ENCODE measurements around the gene ATXN2. TPM values are rescaled to one million over a fixed set of nuclear protein-coding genes. Genes with fewer than 3 reads are reported as not detected.

The ATXN2 gene
- total and polyA plus RNA-seq, 9 of the 15 experiments (the other 6 are each of a cell fraction or from before 2014, with no cell fraction given), result 16.8 to 67.8 (median 29.3) TPM

GRCh38 chr12:111409780-111410430 is 189.2 kb downstream of the ATXN2 start (continued):
- TF ChIP-seq ZBTB40 (IDR thresholded peaks at IDR 0.05) (no peak), ZBTB40 (CRISPR knock-in tag; IDR thresholded peaks at IDR 0.05) (no peak), CC2D1A (IDR thresholded peaks at IDR 0.05) (no peak), E2F3 (CRISPR knock-in tag; IDR thresholded peaks at IDR 0.05) (no peak), SRSF1 (IDR thresholded peaks at IDR 0.05; ENCODE audit: low read depth, low read length) (no peak), EZH2 (IDR thresholded peaks at IDR 0.05; ENCODE audit: borderline replicate concordance, low read depth, low read length) (no peak), NRF1 (conservative IDR thresholded peaks at IDR 0.05 in 1 of 2, IDR thresholded peaks at IDR 0.05 in 1 of 2) (peak; percentile 57 to 72; a peak in 3 of 4 replicates), MCM3 (IDR thresholded peaks at IDR 0.05) (no peak), PTRF (tag; IDR thresholded peaks at IDR 0.05) (no peak), GTF2A2 (tag; IDR thresholded peaks at IDR 0.05) (no peak), HDAC2 (IDR thresholded peaks at IDR 0.05) (no peak; the same call in 1 of the 2 replicates), ZNF134 (CRISPR knock-in tag; conservative IDR thresholded peaks at IDR 0.05) (no peak), ZNF436 (CRISPR knock-in tag; IDR thresholded peaks at IDR 0.05) (no peak), FOXK1 (CRISPR knock-in tag; IDR thresholded peaks at IDR 0.05; ENCODE audit: borderline replicate concordance) (peak; percentile 38; the same call in 1 of the 2 replicates), HMG20A (CRISPR knock-in tag; conservative IDR thresholded peaks at IDR 0.05) (no peak), PRPF4 (IDR thresholded peaks at IDR 0.05; ENCODE audit: insufficient read depth, low read depth, low read length, poor library complexity, severe bottlenecking) (no peak), GATAD2A (IDR thresholded peaks at IDR 0.05) (no peak), CREB1 (IDR thresholded peaks at IDR 0.05) (0 out of 2 replicates have a peak, but pooled peaks have one; percentile 30), CREB1 (CRISPR knock-in tag; IDR thresholded peaks at IDR 0.05) (no peak)
- TF ChIP-seq, protein P1, sequence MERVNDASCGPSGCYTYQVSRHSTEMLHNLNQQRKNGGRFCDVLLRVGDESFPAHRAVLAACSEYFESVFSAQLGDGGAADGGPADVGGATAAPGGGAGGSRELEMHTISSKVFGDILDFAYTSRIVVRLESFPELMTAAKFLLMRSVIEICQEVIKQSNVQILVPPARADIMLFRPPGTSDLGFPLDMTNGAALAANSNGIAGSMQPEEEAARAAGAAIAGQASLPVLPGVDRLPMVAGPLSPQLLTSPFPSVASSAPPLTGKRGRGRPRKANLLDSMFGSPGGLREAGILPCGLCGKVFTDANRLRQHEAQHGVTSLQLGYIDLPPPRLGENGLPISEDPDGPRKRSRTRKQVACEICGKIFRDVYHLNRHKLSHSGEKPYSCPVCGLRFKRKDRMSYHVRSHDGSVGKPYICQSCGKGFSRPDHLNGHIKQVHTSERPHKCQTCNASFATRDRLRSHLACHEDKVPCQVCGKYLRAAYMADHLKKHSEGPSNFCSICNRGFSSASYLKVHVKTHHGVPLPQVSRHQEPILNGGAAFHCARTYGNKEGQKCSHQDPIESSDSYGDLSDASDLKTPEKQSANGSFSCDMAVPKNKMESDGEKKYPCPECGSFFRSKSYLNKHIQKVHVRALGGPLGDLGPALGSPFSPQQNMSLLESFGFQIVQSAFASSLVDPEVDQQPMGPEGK (CRISPR knock-in tag; IDR thresholded peaks at IDR 0.05; ENCODE audit: borderline replicate concordance), result no peak

Measured in K562 (cell line).